ENCODE results near the gene PSMA7.
"Not testable (repeated sequence)": the region's sequence is repeated elsewhere in the genome, so short reads cannot be mapped to it uniquely, and the experiment has no call there.

Gene PSMA7

DNA sequence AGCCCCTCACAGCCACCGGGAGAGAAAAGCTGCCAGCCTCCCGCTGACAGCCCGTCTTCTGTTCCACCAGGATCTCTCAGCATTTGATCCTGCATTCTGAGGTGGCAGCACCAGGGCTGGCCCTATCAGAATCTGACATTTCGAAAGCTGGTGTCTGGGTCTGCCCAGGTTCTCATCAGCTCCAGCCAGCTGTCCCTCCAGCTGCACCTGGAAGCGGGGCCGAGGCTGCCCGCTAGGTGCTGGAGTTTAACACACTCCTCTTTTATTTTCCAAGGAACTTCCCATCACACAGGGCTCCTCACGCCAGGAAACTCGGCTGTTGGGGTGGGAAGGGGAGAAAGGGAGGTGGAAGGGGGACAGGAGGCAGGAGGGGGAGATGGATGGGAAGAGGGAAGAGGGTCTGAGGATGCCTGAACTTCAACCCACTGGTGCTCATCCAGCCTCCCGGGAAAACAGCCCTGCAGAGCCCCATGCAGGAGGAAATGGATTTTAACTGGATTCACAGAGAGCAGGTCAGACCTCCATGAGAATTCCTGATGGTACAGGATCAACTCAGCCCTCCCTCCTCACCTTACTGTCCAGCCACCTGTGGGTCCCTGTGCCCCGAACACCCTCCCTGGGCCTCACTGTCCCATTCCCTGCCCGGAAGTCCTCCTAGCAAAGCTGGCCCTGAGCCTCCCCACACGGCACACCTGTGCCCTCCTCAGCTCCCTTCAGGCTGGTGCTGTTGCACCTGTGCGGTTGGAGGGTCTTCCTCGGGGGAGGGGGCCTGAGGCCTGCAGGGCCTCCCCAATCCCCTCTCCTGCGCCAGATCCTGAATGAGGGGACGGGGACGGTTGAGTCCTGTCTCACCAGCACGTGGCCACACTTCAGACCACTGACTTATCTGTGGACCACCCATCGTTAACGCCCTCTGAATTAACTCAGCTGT, 24.8 kb downstream of the PSMA7 start:
- ATAC-seq (ENCODE audit: low read depth): no peak
- Mint-ChIP-seq H3K9me3 (peaks cover 4% of the 10 kb centered on the region), H3K4me3 (no peak overlapping the region), H3K36me3 (peaks cover 4% of the 10 kb centered on the region), H3K27me3 (peaks cover 2% of the 10 kb centered on the region), H3K27ac (no peak overlapping the region), H3K4me1 (peaks cover 8% of the 10 kb centered on the region)
- no peak for DNase-seq (ENCODE audit: low spot score in 2 of 2)

GRCh38 chr20:62117658-62118057, 25.5 kb downstream of the PSMA7 start:
- peaks cover 2% of the 10 kb centered on the region for H3K27me3 Mint-ChIP-seq
- peaks cover 5% of the 10 kb centered on the region for H3K4me1 Mint-ChIP-seq
- no peak for ATAC-seq (ENCODE audit: low read depth)
- DNase-seq (ENCODE audit: low spot score in 2 of 2): no peak
- peaks cover 5% of the 10 kb centered on the region for H3K36me3 Mint-ChIP-seq
- no peak overlapping the region for H3K4me3 Mint-ChIP-seq
- H3K9me3 Mint-ChIP-seq: peaks cover 7% of the 10 kb centered on the region
- H3K27ac Mint-ChIP-seq: no peak overlapping the region

- DNase-seq (ENCODE audit: low spot score in 2 of 2): no peak
- Mint-ChIP-seq H3K27ac (no peak overlapping the region), H3K9me3 (peaks cover 9% of the 10 kb centered on the region), H3K36me3 (peaks cover 5% of the 10 kb centered on the region), H3K27me3 (peaks cover 2% of the 10 kb centered on the region), H3K4me3 (no peak overlapping the region), H3K4me1 (peaks cover 5% of the 10 kb centered on the region)
- no peak for ATAC-seq (ENCODE audit: low read depth)
Observed at GRCh38 chr20:62117362-62117646, 25.9 kb downstream of the PSMA7 start.

DNA sequence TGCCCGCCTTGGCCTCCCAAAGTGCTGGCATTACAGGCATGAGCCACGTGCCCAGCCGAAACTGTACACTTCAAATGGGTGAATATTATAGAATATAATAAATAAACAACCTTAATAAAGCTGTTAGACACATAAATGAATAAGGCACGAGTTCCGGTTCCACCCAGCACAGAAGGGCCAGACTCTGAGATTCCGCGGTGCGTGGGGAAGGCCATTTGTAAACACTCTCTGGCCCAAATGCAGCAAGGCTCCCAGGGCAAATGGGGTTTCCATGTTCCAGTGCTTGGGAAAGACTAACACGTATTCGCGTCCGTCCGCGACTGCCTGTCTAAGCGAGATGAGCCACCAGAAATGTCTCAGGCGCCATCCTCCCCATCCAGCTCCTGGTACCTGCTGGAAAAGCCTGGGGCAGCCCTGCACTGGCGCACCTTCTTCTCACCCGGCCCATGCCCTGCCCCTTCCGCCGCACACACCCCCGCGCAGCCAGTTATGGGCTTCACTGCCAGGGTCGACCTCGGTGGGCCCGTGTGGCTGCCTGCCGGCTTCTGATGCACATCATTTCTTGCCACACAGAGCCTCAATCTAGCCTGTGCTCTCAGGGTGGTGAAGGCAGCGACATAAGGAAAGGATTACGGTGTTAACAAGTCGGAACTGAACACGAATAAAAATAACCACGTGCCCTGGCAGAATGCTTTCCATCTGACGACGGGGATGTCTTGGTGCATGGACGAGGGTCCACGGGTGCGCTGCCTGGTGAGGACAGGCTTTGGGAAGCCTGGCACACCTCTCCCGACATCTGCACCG, 26.4 kb downstream of the PSMA7 start:
- H3K4me1 Mint-ChIP-seq: peaks cover 5% of the 10 kb centered on the region
- DNase-seq (ENCODE audit: low spot score in 2 of 2) (no peak), ATAC-seq (ENCODE audit: low read depth) (no peak)
- no peak overlapping the region for H3K27ac Mint-ChIP-seq
- peaks cover 11% of the 10 kb centered on the region for H3K9me3 Mint-ChIP-seq
- peaks cover 5% of the 10 kb centered on the region for H3K36me3 Mint-ChIP-seq
- no peak overlapping the region for H3K4me3 Mint-ChIP-seq
- peaks cover 2% of the 10 kb centered on the region for H3K27me3 Mint-ChIP-seq

DNA sequence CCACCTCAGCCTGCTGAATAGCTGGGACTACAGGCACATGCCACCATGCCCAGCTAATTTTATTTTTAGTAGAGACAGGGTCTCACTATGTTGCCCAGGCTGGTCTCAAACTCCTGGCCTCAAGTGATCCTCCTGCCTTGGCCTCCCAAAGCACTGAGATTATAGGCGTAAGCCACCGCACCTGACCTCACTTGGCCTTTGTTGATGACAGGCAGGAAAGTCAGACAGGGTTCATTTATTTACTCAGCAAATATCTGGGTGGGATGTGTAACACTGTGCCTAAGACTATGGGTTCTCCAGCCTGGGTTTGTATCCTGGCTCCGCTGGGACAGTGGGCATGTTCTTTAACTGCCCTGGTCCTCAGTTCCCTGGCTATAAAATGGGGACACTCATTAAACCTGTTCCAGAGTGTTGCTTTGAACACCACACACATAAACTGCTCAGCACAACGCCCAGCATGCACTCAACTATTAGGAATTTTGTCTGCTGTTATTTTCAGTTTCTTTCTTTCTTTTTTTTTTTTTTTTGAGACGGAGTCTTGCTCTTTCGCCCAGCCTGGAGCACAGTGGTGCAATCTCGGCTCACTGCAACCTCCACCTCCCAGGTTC, 27.3 kb downstream of the PSMA7 start:
- ATAC-seq (ENCODE audit: low read depth); H3K27ac Mint-ChIP-seq: not testable (repeated sequence)

GRCh38 chr20:62114894-62115293, 28.3 kb downstream of the PSMA7 start:
- ATAC-seq (ENCODE audit: low read depth): no peak
- no peak for DNase-seq (ENCODE audit: low spot score in 2 of 2)
- H3K4me1 Mint-ChIP-seq: peaks cover 2% of the 10 kb centered on the region
- H3K27me3 Mint-ChIP-seq: peaks cover 2% of the 10 kb centered on the region
- peaks cover 14% of the 10 kb centered on the region for H3K9me3 Mint-ChIP-seq
- peaks cover 9% of the 10 kb centered on the region for H3K36me3 Mint-ChIP-seq
- no peak overlapping the region for H3K27ac Mint-ChIP-seq
- H3K4me3 Mint-ChIP-seq: no peak overlapping the region

More for the DNA sequence above, 27.3 kb downstream of the PSMA7 start:
- not testable (repeated sequence) for H3K4me3 Mint-ChIP-seq; DNase-seq (ENCODE audit: low spot score in 2 of 2); H3K36me3 Mint-ChIP-seq; H3K4me1 Mint-ChIP-seq; H3K27me3 Mint-ChIP-seq
- H3K9me3 Mint-ChIP-seq: peaks cover 11% of the 10 kb centered on the region

DNA sequence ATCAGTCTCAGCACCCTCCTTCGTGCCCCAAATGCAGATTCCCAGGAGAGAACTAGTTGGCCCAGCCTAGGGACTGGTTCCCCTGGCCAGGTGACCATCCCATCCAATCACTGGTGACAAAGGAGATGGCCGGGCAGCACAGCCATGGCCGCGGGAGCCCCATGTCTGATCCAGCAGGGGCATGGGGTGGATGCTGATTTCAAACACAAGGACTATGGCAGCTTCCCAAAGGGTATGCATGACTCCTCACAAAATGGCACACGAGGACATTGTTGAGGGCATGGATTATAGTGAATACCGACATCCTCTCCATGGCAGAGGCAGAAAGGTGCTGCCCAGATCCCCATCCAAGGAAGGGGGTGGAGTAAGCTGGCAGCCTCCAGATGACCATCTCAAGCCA, 30.8 kb downstream of the PSMA7 start:
- H3K27me3 Mint-ChIP-seq: peaks cover 2% of the 10 kb centered on the region

GRCh38 chr20:62111148-62111547, 32.0 kb downstream of the PSMA7 start:
- no peaks in the 10 kb centered on the region for H3K4me1 Mint-ChIP-seq
- peaks cover 18% of the 10 kb centered on the region for H3K36me3 Mint-ChIP-seq
- no peak overlapping the region for H3K4me3 Mint-ChIP-seq
- H3K9me3 Mint-ChIP-seq: peaks cover 30% of the 10 kb centered on the region
- no peak for DNase-seq (ENCODE audit: low spot score in 2 of 2)
- no peak overlapping the region for H3K27ac Mint-ChIP-seq
- H3K27me3 Mint-ChIP-seq: peaks cover 4% of the 10 kb centered on the region
- no peak for ATAC-seq (ENCODE audit: low read depth)

More for the DNA sequence above, 30.8 kb downstream of the PSMA7 start:
- Mint-ChIP-seq H3K4me1 (peaks cover 2% of the 10 kb centered on the region), H3K4me3 (no peak overlapping the region), H3K9me3 (peaks cover 25% of the 10 kb centered on the region), H3K27ac (no peak overlapping the region), H3K36me3 (peaks cover 13% of the 10 kb centered on the region)
- ATAC-seq (ENCODE audit: low read depth) (no peak), DNase-seq (ENCODE audit: low spot score in 2 of 2) (no peak)

GRCh38 chr20:62105592-62105991, 37.6 kb downstream of the PSMA7 start:
- no peaks in the 10 kb centered on the region for H3K4me1 Mint-ChIP-seq
- no peak overlapping the region for H3K27ac Mint-ChIP-seq
- DNase-seq (ENCODE audit: low spot score in 2 of 2) (no peak), ATAC-seq (ENCODE audit: low read depth) (no peak)
- no peak overlapping the region for H3K4me3 Mint-ChIP-seq
- H3K9me3 Mint-ChIP-seq: peaks cover 39% of the 10 kb centered on the region
- peaks cover 10% of the 10 kb centered on the region for H3K27me3 Mint-ChIP-seq
- H3K36me3 Mint-ChIP-seq: peaks cover 30% of the 10 kb centered on the region

GRCh38 chr20:62104791-62105345, 38.3 kb downstream of the PSMA7 start:
- Mint-ChIP-seq H3K27me3 (peaks cover 16% of the 10 kb centered on the region), H3K4me3 (no peak overlapping the region), H3K9me3 (peaks cover 41% of the 10 kb centered on the region), H3K27ac (no peak overlapping the region), H3K4me1 (no peaks in the 10 kb centered on the region), H3K36me3 (peaks cover 26% of the 10 kb centered on the region)
- ATAC-seq (ENCODE audit: low read depth): no peak
- no peak for DNase-seq (ENCODE audit: low spot score in 2 of 2)

- no peak for ATAC-seq (ENCODE audit: low read depth)
- peaks cover 19% of the 10 kb centered on the region for H3K27me3 Mint-ChIP-seq
- no peak overlapping the region for H3K4me3 Mint-ChIP-seq
- DNase-seq (ENCODE audit: low spot score in 2 of 2): no peak
- peaks cover 25% of the 10 kb centered on the region for H3K36me3 Mint-ChIP-seq
- no peak overlapping the region for H3K27ac Mint-ChIP-seq
- peaks cover 38% of the 10 kb centered on the region for H3K9me3 Mint-ChIP-seq
- no peaks in the 10 kb centered on the region for H3K4me1 Mint-ChIP-seq
Observed at GRCh38 chr20:62104234-62104789, 38.9 kb downstream of the PSMA7 start.

DNA sequence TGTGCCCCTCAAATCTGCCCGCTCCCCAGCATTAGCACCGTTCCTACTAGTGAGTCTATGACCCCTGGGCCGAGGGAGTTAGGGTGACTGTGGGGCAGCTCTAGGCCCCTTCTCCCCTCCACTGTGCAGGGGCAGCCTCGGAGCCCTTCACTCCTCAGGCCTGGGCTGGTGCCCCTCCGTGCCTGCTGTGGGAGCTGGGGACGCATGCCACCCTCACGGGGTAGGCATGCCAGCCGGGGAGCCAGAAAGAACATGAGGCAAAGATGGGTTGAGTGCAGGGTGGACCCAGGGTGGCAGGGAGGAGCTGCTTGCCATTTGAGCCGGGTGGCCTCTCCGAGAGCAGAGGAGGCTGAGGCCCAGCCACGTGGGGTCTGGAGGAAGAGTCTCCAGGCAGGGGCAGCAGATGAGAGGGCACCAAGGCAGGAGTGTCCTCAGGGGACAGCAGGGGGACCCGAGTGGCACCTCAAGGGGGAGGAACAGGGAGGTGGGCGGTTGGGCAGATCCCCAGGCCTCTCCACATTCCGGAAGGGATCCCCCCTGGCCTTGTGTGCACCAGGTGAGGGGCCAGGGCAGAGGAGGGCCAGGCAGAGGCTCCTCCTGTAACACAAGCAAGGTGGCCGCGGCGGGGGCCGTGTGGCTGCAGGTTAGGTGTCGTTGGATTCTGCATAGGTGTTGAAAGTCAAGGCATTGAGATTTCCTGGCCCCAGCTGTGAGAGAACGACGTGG, 39.5 kb downstream of the PSMA7 start:
- ATAC-seq (ENCODE audit: low read depth) (no peak), DNase-seq (ENCODE audit: low spot score in 2 of 2) (no peak)
- Mint-ChIP-seq H3K36me3 (peaks cover 24% of the 10 kb centered on the region), H3K27me3 (peaks cover 22% of the 10 kb centered on the region), H3K9me3 (peaks cover 36% of the 10 kb centered on the region), H3K4me1 (no peaks in the 10 kb centered on the region), H3K4me3 (no peak overlapping the region), H3K27ac (no peak overlapping the region)

- H3K9me3 Mint-ChIP-seq: peaks cover 25% of the 10 kb centered on the region
- no peak for ATAC-seq (ENCODE audit: low read depth)
- no peak overlapping the region for H3K27ac Mint-ChIP-seq
- H3K27me3 Mint-ChIP-seq: peaks cover 24% of the 10 kb centered on the region
- peaks cover 20% of the 10 kb centered on the region for H3K36me3 Mint-ChIP-seq
- DNase-seq (ENCODE audit: low spot score in 2 of 2): no peak
- H3K4me3 Mint-ChIP-seq: no peak overlapping the region
- no peaks in the 10 kb centered on the region for H3K4me1 Mint-ChIP-seq
Observed at GRCh38 chr20:62101078-62101477, 42.1 kb downstream of the PSMA7 start.

Data from memory B cell (primary cell).